Karpas-422 (cell line): ENCODE data around the gene IFT27. TPM values are rescaled to one million over a fixed set of nuclear protein-coding genes. Genes with fewer than 3 reads are reported as not detected.

Source experiments
- DNase-seq: peaks from one replicate; pipeline ENCODE4 v3.0.0-alpha.2; 2015
- H2AFZ ChIP-seq: fragments of 200-600 bp; sonication (generic); 2 replicates; pipeline ENCODE4 v1.6.1; 2014; ENCODE audit warnings: antibody characterized with exemption, low read length, mixed read lengths
- H3K27ac ChIP-seq: fragments of 200-600 bp; sonication (generic); 2 replicates; pipeline ENCODE4 v1.5.1; 2014; ENCODE audit warnings: mild to moderate bottlenecking, low read length, moderate library complexity
- H3K27me3 ChIP-seq: fragments of 200-600 bp; sonication (generic); 2 replicates; pipeline ENCODE4 v1.6.1; 2014; ENCODE audit warnings: low read length, mixed read lengths
- H3K36me3 ChIP-seq: fragments of 200-600 bp; sonication (generic); 2 replicates; pipeline ENCODE4 v1.6.1; 2014; ENCODE audit warnings: low read length, mixed read lengths; ENCODE audit not compliant: insufficient read depth
- H3K4me1 ChIP-seq: fragments of 200-600 bp; sonication (generic); 2 replicates; pipeline ENCODE4 v1.6.1; 2014; ENCODE audit warnings: mild to moderate bottlenecking, low read length, mixed read lengths
- H3K4me2 ChIP-seq: fragments of 200-600 bp; sonication (generic); 2 replicates; pipeline ENCODE4 v1.6.1; 2014; ENCODE audit warnings: low read length, low read depth, mild to moderate bottlenecking; ENCODE audit not compliant: poor library complexity, severe bottlenecking
- H3K4me3 ChIP-seq: fragments of 200-600 bp; sonication (generic); 2 replicates; pipeline ENCODE4 v1.5.1; 2014; ENCODE audit warnings: mild to moderate bottlenecking, antibody characterized with exemption, low read length, mixed read lengths
- H3K79me2 ChIP-seq: fragments of 200-600 bp; sonication (generic); 2 replicates; pipeline ENCODE4 v1.6.1; 2014; ENCODE audit warnings: mild to moderate bottlenecking, low read length, mixed read lengths
- H3K9ac ChIP-seq: fragments of 200-600 bp; sonication (generic); 2 replicates; pipeline ENCODE4 v1.6.0; 2014; ENCODE audit warnings: low read length
- H3K9me2 ChIP-seq: fragments of 200-600 bp; sonication (generic), shearing (Covaris generic); replicated peaks from 2 replicates; pipeline ENCODE4 v1.6.0; 2014; ENCODE audit warnings: mild to moderate bottlenecking, low read length, moderate library complexity; ENCODE audit not compliant: insufficient read depth
- H3K9me3 ChIP-seq: fragments of 300-700, 200-600 bp; sonication (generic); 2 replicates; pipeline ENCODE4 v1.6.1; 2014; ENCODE audit warnings: low read length, mixed read lengths
- H4K20me1 ChIP-seq: fragments of 200-600 bp; sonication (generic); 2 replicates; pipeline ENCODE4 v1.6.1; 2014; ENCODE audit warnings: mild to moderate bottlenecking, antibody characterized with exemption, low read length, low read depth; ENCODE audit not compliant: insufficient read depth
- total RNA-seq: library from RNA; depleted of rRNA; stranded (reverse); fragments of >200 nt; shearing (Covaris generic); gene quantifications from 2 replicates; pipeline ENCODE4 v1.2.3, GENCODE V29; 2014; ENCODE audit warnings: low replicate concordance

IFT27 gene
- total RNA-seq, 1 experiment from 2014 or later: 10.9 TPM

DNA sequence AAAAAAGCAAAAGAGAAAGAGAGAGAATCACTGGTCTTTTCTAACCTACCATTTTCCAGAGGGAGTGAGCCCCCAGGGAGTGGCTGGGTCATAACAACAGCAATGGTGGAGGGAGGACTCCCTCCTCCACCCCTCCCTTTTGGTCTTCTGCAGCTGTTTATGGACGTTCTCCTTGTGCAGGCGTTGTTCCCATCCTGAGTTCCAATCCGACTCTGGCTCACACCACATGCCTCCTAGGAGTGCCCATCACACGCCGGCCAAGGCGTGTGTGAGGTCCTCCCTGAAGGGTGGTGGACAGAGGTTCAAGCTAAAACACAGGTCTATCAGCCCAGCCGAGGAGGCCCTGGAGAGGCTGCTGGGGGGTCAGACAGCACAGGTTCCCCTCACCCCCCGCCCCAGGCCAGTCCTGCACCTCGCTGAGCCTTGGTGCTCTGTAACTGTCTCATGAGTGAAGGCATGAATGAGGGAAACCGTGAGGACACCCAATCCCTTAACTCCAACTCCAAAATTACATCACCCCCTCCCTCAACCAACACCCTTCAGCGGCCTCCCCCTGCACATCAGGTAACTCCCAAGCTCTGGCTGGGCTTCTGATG, 29.4 kb downstream of the IFT27 start:
- Histone ChIP-seq H3K4me1 (no peaks in the 10 kb centered on the region), H2AFZ (no peak overlapping the region), H3K9me3 (no peaks in the 10 kb centered on the region), H3K27me3 (no peaks in the 10 kb centered on the region), H3K27ac (no peak overlapping the region), H3K36me3 (no peaks in the 10 kb centered on the region), H3K79me2 (no peaks in the 10 kb centered on the region), H3K4me2 (no peak overlapping the region), H3K9ac (no peak overlapping the region), H4K20me1 (no peaks in the 10 kb centered on the region), H3K9me2 (no peaks in the 10 kb centered on the region), H3K4me3 (no peak overlapping the region)
- DNase-seq: peak; percentile 16

DNA sequence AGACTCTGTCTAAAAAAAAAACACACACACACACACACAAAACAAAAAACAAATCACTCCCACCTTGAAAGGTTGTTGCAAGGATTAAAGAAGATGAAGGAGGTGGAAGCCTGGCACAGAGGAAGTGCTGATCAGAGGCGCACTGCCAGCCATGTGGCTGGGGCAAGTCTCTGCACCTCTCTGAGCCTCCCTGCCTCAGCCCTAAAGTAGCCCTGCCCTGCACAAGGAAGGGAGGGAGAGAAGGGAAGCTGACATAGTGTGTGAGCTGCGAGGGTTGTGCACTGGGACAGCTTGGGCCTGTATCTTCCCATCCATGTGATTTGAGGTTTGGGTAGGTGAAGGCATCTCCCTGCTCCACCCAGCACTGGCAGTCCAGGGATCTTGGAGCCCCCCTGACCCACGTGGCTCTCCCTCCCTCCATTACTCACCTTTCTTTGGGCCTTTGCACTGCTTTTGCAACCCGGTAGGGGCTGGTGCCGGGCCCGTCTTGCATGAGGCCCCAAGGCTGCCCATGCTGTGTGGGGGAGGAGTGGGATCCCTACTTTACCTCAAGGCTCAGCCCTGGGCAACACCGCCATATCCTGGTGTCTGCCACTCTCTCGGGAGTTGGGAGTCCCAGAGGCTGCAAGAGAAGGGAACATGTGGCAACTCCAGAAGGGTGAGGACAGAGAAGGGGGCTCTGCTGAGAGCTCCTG, 30.5 kb downstream of the IFT27 start:
- no peaks in the 10 kb centered on the region for H3K36me3 ChIP-seq
- no peaks in the 10 kb centered on the region for H3K9me3 ChIP-seq
- no peak overlapping the region for H3K4me2 ChIP-seq
- H2AFZ ChIP-seq: no peak overlapping the region
- H3K27me3 ChIP-seq: no peaks in the 10 kb centered on the region
- H4K20me1 ChIP-seq: no peaks in the 10 kb centered on the region
- peak; percentile 39 for DNase-seq
- H3K9ac ChIP-seq: no peak overlapping the region
- H3K4me1 ChIP-seq: no peaks in the 10 kb centered on the region
- no peaks in the 10 kb centered on the region for H3K9me2 ChIP-seq
- no peak overlapping the region for H3K4me3 ChIP-seq
- no peak overlapping the region for H3K27ac ChIP-seq
- H3K79me2 ChIP-seq: no peaks in the 10 kb centered on the region

DNA sequence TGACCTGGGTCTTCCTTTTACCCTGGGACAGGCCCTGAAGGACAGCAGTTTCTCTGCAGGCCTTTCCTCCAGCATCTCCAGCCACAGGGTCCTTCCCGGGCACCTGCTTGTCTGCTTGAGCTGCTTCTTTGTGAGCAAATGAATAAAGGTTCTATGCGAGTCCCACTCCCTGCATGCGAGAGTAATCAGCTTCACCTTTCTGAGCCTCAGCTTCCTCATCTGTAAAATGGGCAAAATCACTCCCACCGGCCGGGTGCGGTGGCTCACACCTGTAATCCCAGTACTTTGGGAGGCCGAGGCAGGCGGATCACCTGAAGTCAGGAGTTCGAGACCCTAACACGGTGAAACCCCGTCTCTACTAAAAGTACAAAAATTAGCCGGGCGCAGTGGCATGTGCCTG, 31.1 kb downstream of the IFT27 start:
- Histone ChIP-seq H3K4me3 (no peak overlapping the region), H3K9me2 (no peaks in the 10 kb centered on the region), H3K4me2 (no peak overlapping the region), H3K4me1 (no peaks in the 10 kb centered on the region), H3K79me2 (no peaks in the 10 kb centered on the region), H3K9me3 (no peaks in the 10 kb centered on the region), H3K9ac (no peak overlapping the region), H3K36me3 (no peaks in the 10 kb centered on the region), H3K27ac (no peak overlapping the region), H4K20me1 (no peaks in the 10 kb centered on the region), H2AFZ (no peak overlapping the region), H3K27me3 (no peaks in the 10 kb centered on the region)
- no peak for DNase-seq

DNA sequence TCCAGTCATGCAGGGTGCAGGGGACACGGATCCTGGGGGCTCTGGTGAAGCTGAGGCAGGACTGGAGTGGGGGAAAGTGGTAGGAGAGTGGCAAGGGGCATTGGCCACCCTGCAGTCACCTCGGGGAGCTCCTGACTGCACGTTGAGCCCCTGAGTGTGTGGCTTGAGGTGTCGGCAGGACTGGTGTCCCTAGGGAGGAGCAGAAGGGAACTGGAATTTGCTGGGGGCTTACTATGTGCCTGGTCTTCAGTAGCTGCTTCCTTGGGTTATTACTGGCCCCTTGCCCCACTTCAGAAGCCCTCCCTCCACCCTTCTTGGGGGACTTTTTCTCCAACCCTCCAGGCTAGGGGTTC, 31.5 kb downstream of the IFT27 start:
- Histone ChIP-seq H3K4me3 (no peak overlapping the region), H3K79me2 (no peaks in the 10 kb centered on the region), H3K36me3 (no peaks in the 10 kb centered on the region), H3K9me2 (no peaks in the 10 kb centered on the region), H2AFZ (no peak overlapping the region), H3K27ac (no peak overlapping the region), H3K4me1 (no peaks in the 10 kb centered on the region), H3K27me3 (no peaks in the 10 kb centered on the region), H3K4me2 (no peak overlapping the region), H4K20me1 (no peaks in the 10 kb centered on the region), H3K9me3 (no peaks in the 10 kb centered on the region), H3K9ac (no peak overlapping the region)
- DNase-seq: no peak

DNA sequence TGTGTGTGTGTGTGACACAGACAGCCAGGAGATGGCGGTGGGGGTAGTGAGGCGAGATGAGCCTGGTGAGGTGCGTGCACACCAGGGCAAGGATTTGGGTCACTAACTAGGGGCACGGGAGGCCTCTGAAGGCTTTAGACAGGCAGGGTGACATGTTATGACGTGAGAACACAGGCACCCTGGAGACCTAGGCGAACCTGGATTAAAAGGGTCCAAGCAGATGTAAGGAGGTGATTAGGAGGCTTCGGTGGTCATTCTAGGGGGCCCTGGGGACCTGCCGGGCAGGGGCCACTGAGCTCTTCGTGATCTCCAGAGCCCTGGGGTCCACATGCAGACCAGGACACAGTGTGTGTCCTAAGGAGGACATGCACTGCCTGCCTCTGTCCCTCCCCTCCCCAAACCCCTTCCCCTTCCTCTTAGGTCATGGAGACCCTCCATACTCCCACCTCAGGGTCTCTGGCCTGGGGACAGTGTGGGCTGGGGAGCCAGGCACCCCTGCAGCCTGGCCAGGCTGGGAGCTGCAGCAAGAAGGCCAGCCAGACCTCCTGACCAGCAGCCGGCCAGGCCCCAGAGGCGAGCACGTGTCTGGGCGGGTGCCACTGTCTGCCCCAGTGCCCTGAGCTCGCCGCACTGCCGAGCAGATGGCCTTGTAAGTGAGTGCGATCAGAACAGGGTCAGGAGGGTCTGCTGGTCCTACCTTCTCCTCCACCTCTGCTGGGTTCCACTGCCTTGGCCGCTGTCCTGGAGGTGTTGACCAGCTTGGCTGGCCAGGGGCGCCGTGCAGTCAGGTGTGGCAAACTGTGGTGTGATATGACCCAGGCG, 32.1 kb downstream of the IFT27 start:
- DNase-seq: peak; percentile 42
- Histone ChIP-seq H3K9me2 (no peaks in the 10 kb centered on the region), H3K4me3 (no peak overlapping the region), H3K27ac (no peak overlapping the region), H3K36me3 (no peaks in the 10 kb centered on the region), H4K20me1 (no peaks in the 10 kb centered on the region), H3K9me3 (no peaks in the 10 kb centered on the region), H3K9ac (no peak overlapping the region), H3K4me2 (no peak overlapping the region), H2AFZ (no peak overlapping the region), H3K4me1 (no peaks in the 10 kb centered on the region), H3K27me3 (no peaks in the 10 kb centered on the region), H3K79me2 (no peaks in the 10 kb centered on the region)

DNA sequence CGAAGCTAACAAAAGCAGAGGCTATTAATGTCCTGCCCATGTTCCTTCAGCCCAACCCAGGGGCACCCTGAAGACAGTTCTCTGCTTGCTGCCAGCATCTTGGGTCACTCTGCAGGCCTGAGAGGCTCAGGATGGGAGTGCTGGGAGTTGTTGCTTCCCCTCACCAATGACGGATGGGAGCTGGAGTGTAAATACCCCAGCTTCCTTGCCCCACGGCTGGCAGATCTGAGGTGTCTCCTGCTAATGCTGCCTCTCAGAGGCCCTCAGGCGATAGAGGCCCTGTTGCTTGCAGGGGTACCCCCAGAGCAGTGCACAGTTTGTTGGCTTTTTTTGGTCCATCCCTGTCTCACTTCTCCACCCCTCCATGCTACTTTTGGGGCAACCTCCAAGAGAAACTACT, 32.9 kb downstream of the IFT27 start:
- Histone ChIP-seq H2AFZ (no peak overlapping the region), H3K4me3 (no peak overlapping the region), H3K36me3 (no peaks in the 10 kb centered on the region), H3K9ac (no peak overlapping the region), H3K9me2 (no peaks in the 10 kb centered on the region), H3K4me1 (no peaks in the 10 kb centered on the region), H3K27me3 (no peaks in the 10 kb centered on the region), H3K27ac (no peak overlapping the region), H3K9me3 (no peaks in the 10 kb centered on the region), H4K20me1 (no peaks in the 10 kb centered on the region), H3K4me2 (no peak overlapping the region), H3K79me2 (no peaks in the 10 kb centered on the region)
- no peak for DNase-seq

DNA sequence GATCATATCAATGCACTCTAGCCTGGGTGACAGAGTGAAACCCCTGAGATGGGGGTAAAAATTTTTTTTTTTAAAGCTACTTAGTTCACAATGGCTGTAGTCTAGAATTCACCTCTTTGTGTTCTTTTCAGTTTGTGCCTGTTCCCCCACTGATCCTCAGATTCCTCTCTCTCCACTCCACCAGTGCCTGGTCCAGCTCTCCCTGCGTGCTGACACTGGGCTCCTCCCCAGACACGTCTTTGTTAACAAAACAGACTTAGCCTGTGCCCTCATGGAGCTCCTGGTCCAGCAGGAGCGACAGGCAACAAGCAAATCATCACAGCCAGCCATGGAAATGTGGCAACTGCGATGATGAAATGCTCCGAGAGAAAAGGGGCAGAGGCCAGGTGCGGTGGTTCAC, 34.0 kb downstream of the IFT27 start:
- Histone ChIP-seq H3K4me1 (no peaks in the 10 kb centered on the region), H2AFZ (no peak overlapping the region), H3K9me3 (no peaks in the 10 kb centered on the region), H3K27ac (no peak overlapping the region), H3K4me3 (no peak overlapping the region), H3K27me3 (no peaks in the 10 kb centered on the region), H3K79me2 (no peaks in the 10 kb centered on the region), H3K9me2 (no peaks in the 10 kb centered on the region), H4K20me1 (no peaks in the 10 kb centered on the region), H3K9ac (no peak overlapping the region), H3K36me3 (no peaks in the 10 kb centered on the region), H3K4me2 (no peak overlapping the region)
- DNase-seq: peak; percentile 23

DNA sequence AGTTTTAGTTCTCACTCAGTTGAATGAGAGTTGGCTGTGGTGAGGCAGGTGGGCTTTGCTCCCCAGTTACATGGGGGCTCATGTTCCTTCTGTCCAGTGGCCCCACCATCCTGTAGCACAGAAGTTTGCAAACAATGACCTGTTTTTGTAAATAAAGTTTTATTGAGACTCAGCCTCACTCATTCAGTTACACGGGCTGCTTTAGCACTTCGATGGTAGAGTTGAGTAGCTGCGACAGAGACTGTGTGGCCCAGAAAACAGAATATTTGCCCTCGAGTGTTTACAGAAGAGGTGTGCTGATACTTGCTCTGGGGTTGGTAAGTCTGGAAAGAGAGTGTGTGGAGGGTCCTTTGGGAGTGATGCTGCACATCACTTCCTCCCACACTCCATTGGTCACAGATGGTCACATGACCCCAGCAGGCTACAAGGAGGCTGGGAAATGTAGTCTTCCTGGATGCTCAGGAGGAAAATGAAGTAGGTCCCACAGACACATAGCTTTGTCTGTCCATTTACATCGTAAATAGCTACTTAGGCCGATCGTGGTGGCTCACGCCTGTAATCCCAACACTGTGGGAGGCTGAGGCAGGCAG, 34.6 kb downstream of the IFT27 start:
- H3K27me3 ChIP-seq: no peaks in the 10 kb centered on the region
- no peak overlapping the region for H3K4me2 ChIP-seq
- DNase-seq: peak; percentile 79
- no peaks in the 10 kb centered on the region for H3K9me3 ChIP-seq
- H2AFZ ChIP-seq: 0 out of 2 replicates have a peak overlapping the region, but pooled peaks have one; percentile 53
- no peaks in the 10 kb centered on the region for H3K36me3 ChIP-seq
- no peaks in the 10 kb centered on the region for H3K79me2 ChIP-seq
- no peaks in the 10 kb centered on the region for H4K20me1 ChIP-seq
- H3K9ac ChIP-seq: no peak overlapping the region
- H3K9me2 ChIP-seq: no peaks in the 10 kb centered on the region
- H3K4me1 ChIP-seq: no peaks in the 10 kb centered on the region
- no peak overlapping the region for H3K4me3 ChIP-seq
- H3K27ac ChIP-seq: no peak overlapping the region
